Coronary artery (tissue), 2 donors: ENCODE data around the gene OR52N5.

ENCODE experiments used
- DNase-seq: peaks from one replicate; pipeline ENCODE4 v3.0.0-alpha.2; 2017; ENCODE audit warnings: low spot score
- H3K27ac ChIP-seq, 2 donors: fragments of 200-600 bp; sonication (generic); one replicate each; pipeline ENCODE4 v1.5.1; 2016 to 2019
- H3K4me3 ChIP-seq: fragments of 200-600 bp; sonication (generic); 2 replicates; pipeline ENCODE4 v1.5.1; 2016; ENCODE audit warnings: mild to moderate bottlenecking, moderate library complexity
- TF ChIP-seq, protein P1 (sequence below): fragments of 200-600 bp; sonication (generic); IDR thresholded peaks from one replicate; pipeline ENCODE4 v1.5.1; 2019; ENCODE audit warnings: antibody characterized with exemption

OR52N5 gene

DNA sequence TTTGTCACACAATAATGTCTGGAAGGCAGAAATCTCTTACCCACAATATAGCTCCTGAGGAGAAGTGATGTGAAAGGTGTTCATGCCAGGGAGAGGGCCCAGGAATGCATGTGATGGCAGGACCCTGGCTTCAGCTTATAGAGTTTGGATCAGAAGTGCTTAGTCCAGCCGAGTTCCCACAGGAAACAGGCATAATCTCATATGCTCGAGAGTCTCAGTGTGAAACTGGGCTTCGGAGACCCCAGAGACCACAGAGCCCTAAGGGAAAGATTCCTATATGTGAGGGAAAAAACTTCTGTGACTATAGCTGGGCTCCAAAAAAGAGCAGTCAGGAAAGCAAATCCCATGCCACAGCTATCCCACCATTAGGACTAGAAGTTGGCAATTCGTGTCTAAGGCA, at the start of gene OR52N5:
Gene OR52N5 (minus strand): TSS at position 101 of the 400 bp plus-strand sequence. CDS start 4,721 bp downstream, outside the sequence.
- TF ChIP-seq, protein P1, sequence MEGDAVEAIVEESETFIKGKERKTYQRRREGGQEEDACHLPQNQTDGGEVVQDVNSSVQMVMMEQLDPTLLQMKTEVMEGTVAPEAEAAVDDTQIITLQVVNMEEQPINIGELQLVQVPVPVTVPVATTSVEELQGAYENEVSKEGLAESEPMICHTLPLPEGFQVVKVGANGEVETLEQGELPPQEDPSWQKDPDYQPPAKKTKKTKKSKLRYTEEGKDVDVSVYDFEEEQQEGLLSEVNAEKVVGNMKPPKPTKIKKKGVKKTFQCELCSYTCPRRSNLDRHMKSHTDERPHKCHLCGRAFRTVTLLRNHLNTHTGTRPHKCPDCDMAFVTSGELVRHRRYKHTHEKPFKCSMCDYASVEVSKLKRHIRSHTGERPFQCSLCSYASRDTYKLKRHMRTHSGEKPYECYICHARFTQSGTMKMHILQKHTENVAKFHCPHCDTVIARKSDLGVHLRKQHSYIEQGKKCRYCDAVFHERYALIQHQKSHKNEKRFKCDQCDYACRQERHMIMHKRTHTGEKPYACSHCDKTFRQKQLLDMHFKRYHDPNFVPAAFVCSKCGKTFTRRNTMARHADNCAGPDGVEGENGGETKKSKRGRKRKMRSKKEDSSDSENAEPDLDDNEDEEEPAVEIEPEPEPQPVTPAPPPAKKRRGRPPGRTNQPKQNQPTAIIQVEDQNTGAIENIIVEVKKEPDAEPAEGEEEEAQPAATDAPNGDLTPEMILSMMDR, result no peak
- Histone ChIP-seq H3K27ac (no peak within 1 kb of the TSS), H3K4me3 (no peak within 1 kb of the TSS)
- no peak for DNase-seq

DNA sequence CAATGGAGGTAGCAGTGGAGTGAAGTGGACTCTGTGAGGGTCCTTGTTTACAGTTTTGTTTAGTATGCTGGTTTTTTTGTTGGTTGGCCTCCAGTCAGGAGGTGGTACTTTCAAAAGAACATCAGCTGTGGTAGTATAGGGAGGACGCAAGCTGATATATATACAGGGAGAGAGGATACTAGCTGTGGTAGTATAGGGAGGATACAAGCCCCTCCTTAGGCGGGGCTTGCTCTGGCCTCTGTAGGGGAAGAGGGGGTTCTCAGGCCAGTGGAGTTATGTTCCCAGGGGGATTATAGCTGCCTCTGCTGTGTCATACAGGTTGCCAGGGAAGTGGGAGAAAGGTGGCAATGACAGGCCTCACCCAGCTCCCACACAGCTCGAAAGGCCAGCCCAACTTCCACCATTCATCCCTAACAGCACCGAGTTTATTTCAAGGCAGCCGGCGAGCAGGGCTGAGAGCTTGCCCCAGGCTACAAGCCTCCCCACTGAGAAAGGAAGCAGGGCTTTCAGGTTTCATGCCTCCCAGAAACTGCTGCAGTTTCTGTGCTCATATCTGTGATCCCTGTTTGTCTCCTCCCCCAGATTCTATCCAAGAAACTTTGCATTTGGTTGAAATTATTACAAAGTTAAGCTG, 48.2 kb upstream of the OR52N5 start:
- DNase-seq, result no peak
- H3K27ac ChIP-seq, result no peak overlapping the region
- TF ChIP-seq, protein P1, result no peak
- H3K4me3 ChIP-seq, result no peak overlapping the region

DNA sequence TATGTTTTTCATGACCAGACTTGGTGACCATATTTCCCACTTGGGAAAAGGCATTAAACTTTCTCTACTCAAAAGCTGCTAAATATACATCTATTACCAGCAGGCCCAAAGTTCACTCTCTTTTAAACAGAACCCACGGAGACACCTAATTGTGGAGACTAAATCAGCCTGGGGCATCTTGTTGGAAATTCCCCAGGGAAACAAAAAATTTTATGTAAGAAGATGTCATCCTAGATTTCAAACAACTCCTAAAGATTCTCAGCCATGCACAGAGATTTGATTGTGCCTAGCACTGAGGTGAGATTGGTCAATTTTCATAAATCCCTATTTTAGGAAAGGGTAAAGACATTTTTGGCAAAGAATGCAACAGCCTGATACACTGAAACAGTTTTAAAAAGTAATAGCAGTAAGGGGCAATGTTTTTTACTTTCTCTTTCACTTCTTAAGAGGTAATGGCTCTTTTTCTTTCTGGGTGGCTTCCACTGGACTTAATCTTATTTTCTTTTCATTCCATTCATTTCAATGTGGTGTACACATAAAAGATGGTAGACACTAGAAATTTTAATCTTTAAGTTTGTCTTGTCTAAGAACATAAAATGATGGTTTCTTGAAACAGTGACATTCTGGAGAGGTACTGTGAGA, 35.2 kb upstream of the OR52N5 start:
- TF ChIP-seq, protein P1, result no peak
- no peak for DNase-seq
- Histone ChIP-seq H3K27ac (no peak overlapping the region), H3K4me3 (no peak overlapping the region)

DNA sequence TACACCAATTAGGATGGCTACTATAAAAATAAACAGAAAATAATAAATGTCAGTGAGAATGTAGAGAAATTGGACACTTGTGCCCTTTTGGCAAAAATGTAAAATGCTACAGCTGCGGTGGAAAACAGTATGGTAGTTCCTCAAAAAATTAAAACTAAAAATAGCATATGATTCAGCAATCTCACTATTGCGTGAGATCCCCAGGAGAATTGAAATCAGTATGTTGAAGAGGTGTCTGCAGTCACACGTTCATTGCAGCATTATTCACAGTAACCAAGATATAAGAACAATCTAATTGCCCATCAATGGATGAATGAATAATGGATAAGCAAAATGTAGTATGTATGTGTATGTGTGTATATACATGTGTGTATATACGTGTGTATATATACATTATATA, 32.4 kb upstream of the OR52N5 start:
- DNase-seq, result no peak
- TF ChIP-seq, protein P1, result no peak
- Histone ChIP-seq H3K27ac (no peak overlapping the region), H3K4me3 (no peak overlapping the region)

DNA sequence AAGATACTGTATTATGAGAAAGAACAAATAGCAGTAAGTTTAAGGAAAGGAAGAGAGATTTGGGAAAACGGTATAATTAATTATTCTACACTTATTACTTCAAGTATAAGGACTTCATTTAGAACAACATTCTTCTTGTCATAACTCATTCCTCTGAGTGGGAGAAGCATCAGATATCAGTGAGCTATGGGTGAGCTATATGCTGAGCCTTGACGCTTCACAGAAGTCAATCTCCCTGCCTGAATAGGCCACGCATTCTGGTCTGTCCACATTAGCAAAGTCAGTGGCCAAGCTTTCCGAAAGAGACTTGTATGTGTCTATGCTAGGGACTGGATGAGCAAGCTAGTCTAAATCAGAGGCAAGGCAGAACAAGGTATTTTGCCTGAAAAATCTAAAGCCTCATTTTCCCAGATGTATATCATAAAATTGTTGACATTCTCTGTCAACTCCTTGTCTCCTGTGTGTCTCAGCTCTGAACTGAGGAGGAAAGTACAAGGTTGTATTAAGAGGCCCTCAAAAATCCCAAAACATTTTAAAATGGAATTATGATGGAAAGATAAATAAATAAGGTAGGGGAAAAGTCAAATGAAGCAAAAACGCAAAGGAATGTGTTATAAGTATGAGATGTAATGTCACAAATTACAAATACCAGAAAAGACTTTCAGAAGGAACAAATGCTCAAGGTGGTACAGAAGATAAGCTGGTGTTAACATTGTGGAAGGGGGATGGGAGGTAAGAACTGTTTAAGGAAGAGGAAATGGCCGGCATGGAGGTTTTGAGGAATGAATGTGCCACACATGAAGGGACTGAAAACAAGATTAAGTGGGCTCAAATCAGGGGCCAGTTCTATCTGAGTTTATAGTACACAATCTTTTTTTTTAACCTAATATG, 27.0 kb upstream of the OR52N5 start:
- Histone ChIP-seq H3K27ac (no peak overlapping the region), H3K4me3 (no peak overlapping the region)
- no peak for DNase-seq
- TF ChIP-seq, protein P1, result no peak

DNA sequence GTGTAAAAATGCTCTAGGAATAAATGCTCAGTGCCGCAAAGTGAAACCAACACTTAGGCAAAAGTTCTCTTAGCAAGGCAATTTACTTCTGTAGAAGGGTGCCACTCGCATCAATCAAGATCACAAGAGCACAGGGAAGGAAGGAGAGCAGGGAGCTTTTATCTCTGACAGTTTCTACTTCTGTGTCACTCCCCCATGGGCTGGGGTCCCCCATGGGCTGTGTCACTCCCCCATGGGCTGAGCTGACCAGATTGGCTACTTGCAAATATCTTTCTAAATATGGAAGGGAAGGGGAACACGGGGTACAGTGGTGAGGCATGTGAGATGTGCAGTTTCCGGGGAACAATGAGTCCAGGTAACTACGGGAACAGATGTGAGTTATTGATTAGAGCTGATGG, 26.0 kb upstream of the OR52N5 start:
- Histone ChIP-seq H3K4me3 (peak overlapping the region; percentile 71), H3K27ac (no peak overlapping the region)
- TF ChIP-seq, protein P1, result no peak
- DNase-seq, result no peak
